Raji (cell line): ENCODE measurements around the gene PAEP.
"Not testable (repeated sequence)": the region's sequence is repeated elsewhere in the genome, so short reads cannot be mapped to it uniquely, and the experiment has no call there.

Experiments used
- POLR2A ChIP-seq: IDR thresholded peaks from 2 replicates; pipeline ENCODE4 v1.6.1; 2011; ENCODE audit warnings: low read depth, low read length, control low read depth; ENCODE audit not compliant: insufficient read depth

Gene PAEP

GRCh38 chr9:135522931-135523330, 38.6 kb upstream of the PAEP start:
- no peak for TF ChIP-seq POLR2A

GRCh38 chr9:135523521-135524129, 37.9 kb upstream of the PAEP start:
- no peak for TF ChIP-seq POLR2A

GRCh38 chr9:135524130-135524861, 37.3 kb upstream of the PAEP start:
- no peak for TF ChIP-seq POLR2A

- TF ChIP-seq POLR2A: no peak
These were observed 36.1 kb upstream of the PAEP start for GRCh38 chr9:135525241-135526088.

- no peak for TF ChIP-seq POLR2A
These were observed 35.3 kb upstream of the PAEP start for GRCh38 chr9:135526089-135526729.

- no peak for TF ChIP-seq POLR2A
These were observed 34.6 kb upstream of the PAEP start for GRCh38 chr9:135526730-135527571.

- TF ChIP-seq POLR2A: no peak
These were observed 31.4 kb upstream of the PAEP start for GRCh38 chr9:135530146-135530545.

GRCh38 chr9:135531096-135531495, 30.5 kb upstream of the PAEP start:
- TF ChIP-seq POLR2A: no peak

- TF ChIP-seq POLR2A: no peak
These were observed 28.4 kb upstream of the PAEP start for GRCh38 chr9:135533113-135533512.

- no peak for TF ChIP-seq POLR2A
These were observed 27.9 kb upstream of the PAEP start for GRCh38 chr9:135533674-135534073.

- TF ChIP-seq POLR2A: no peak
These were observed 25.3 kb upstream of the PAEP start for GRCh38 chr9:135536216-135536615.

GRCh38 chr9:135544981-135545635, 16.4 kb upstream of the PAEP start:
- no peak for TF ChIP-seq POLR2A

GRCh38 chr9:135545646-135546176, 15.8 kb upstream of the PAEP start, which contains the start of gene OBP2A:
Gene OBP2A, plus strand, starts transcription at chr9:135546126. Its CDS starts 55 bp downstream, at chr9:135546181.
- TF ChIP-seq POLR2A: not testable (repeated sequence)
